Inflammatory macrophage (primary cell): ENCODE data around the gene GJD4.

Experiments
- DNase-seq, 2 donors: peaks; one replicate each; pipeline ENCODE4 v3.0.0-alpha.2; 2020 to 2022

Gene GJD4

GRCh38 chr10:35579116-35579515 is 26.0 kb upstream of the GJD4 start:
- DNase-seq: no peak

- DNase-seq: no peak
Observed at GRCh38 chr10:35579726-35580422, 25.3 kb upstream of the GJD4 start.

GRCh38 chr10:35580423-35580770 is 24.7 kb upstream of the GJD4 start:
- DNase-seq: no peak

- no peak for DNase-seq
Observed at GRCh38 chr10:35581655-35582054, 23.5 kb upstream of the GJD4 start.

GRCh38 chr10:35584946-35585345 is 20.2 kb upstream of the GJD4 start:
- no peak for DNase-seq

GRCh38 chr10:35585356-35585755 is 19.8 kb upstream of the GJD4 start:
- DNase-seq: no peak

- no peak for DNase-seq
Observed at GRCh38 chr10:35585903-35586535, 19.1 kb upstream of the GJD4 start.

GRCh38 chr10:35588836-35589235 is 16.3 kb upstream of the GJD4 start:
- no peak for DNase-seq

GRCh38 chr10:35592441-35592840 is 12.7 kb upstream of the GJD4 start:
- DNase-seq: no peak

- no peak for DNase-seq
Observed at GRCh38 chr10:35594115-35595079, 10.7 kb upstream of the GJD4 start.

- no peak for DNase-seq
Observed at GRCh38 chr10:35595106-35595505, 10.0 kb upstream of the GJD4 start.

GRCh38 chr10:35598379-35598778 is 6.8 kb upstream of the GJD4 start:
- no peak for DNase-seq

GRCh38 chr10:35600193-35600592 is 4.9 kb upstream of the GJD4 start:
- no peak for DNase-seq

- no peak for DNase-seq
Observed at GRCh38 chr10:35606430-35606829, 1.3 kb downstream of the GJD4 start.

GRCh38 chr10:35607475-35608327 is 2.6 kb downstream of the GJD4 start:
- no peak for DNase-seq

- no peak for DNase-seq
Observed at GRCh38 chr10:35608328-35608672, 3.2 kb downstream of the GJD4 start.

GRCh38 chr10:35611750-35612149 is 6.6 kb downstream of the GJD4 start:
- no peak for DNase-seq

GRCh38 chr10:35612385-35613106 is 7.4 kb downstream of the GJD4 start:
- no peak for DNase-seq

GRCh38 chr10:35613107-35613440 is 7.9 kb downstream of the GJD4 start:
- DNase-seq: no peak

GRCh38 chr10:35613597-35614226 is 8.6 kb downstream of the GJD4 start:
- no peak for DNase-seq

- no peak for DNase-seq
Observed at GRCh38 chr10:35614312-35614711, 9.2 kb downstream of the GJD4 start.
